Kidney (tissue), 14 donors: ENCODE data around the gene ZSCAN25. TPM values are rescaled to one million over a fixed set of nuclear protein-coding genes. Genes with fewer than 3 reads are reported as not detected.

Experiments
- DNase-seq, 5 donors: peaks; one replicate each; pipeline ENCODE4 v3.0.0-alpha.2; 2013 to 2020
- FAIRE-seq: peaks from 2 replicates; lab custom pipeline; 2012; peaks lifted over from hg19 to GRCh38; lab: Jason Lieb, UNC
- H3K27ac ChIP-seq, 2 donors: one replicate each; pipeline ENCODE4 v1.7.0; 2013; ENCODE audit warnings: low read depth in 2 of 2, low read length in 2 of 2, inconsistent platforms in 1 of 2
- H3K27me3 ChIP-seq: one replicate; pipeline ENCODE4 v1.7.1; 2013; ENCODE audit warnings: low read length, inconsistent platforms; ENCODE audit not compliant: control insufficient read depth, insufficient read depth
- H3K36me3 ChIP-seq, 3 donors: one replicate each; pipeline versions ENCODE4 v1.7.0 to v1.7.1; 2013; ENCODE audit warnings: low read length in 3 of 3, control low read depth in 1 of 3, inconsistent platforms in 1 of 3; ENCODE audit not compliant: insufficient read depth in 3 of 3, control insufficient read depth in 2 of 3
- H3K4me1 ChIP-seq, 3 donors: one replicate each; pipeline versions ENCODE4 v1.7.0 to v1.7.1; 2013; ENCODE audit warnings: low read length in 3 of 3, inconsistent platforms in 1 of 3, low read depth in 1 of 3; ENCODE audit not compliant: control insufficient read depth in 2 of 3, insufficient read depth in 2 of 3
- H3K4me3 ChIP-seq, 3 donors: one replicate each; pipeline versions ENCODE4 v1.7.0 to v1.8.1; 2013; ENCODE audit warnings: low read length in 3 of 3, control low read depth in 1 of 3, inconsistent platforms in 1 of 3
- H3K9ac ChIP-seq, 3 donors: one replicate each; pipeline versions ENCODE4 v1.7.0 to v1.7.1; 2013; ENCODE audit warnings: low read length in 3 of 3, control low read depth in 1 of 3, inconsistent platforms in 1 of 3
- H3K9me3 ChIP-seq, 3 donors: one replicate each; pipeline versions ENCODE4 v1.7.0 to v1.7.1; 2013; ENCODE audit warnings: low read length in 3 of 3, control low read depth in 1 of 3, inconsistent platforms in 1 of 3; ENCODE audit not compliant: control insufficient read depth in 2 of 3, insufficient read depth in 1 of 3
- intact Hi-C: fragments of 100-400 bp; cut with DNase I; formaldehyde crosslinking; loops from one replicate; pipeline ENCODE4 v1.11.1; 2022
- polyA plus RNA-seq: library from polyadenylated mRNA; stranded (reverse); fragments of 350-450 nt; fragmentation: Illumina TruSeq; extraction: RNeasy Lipid Tissue Mini Kit (QIAGEN cat#74804); gene quantifications from one replicate; pipeline ENCODE4 v1.2.3, GENCODE V29; 2014; ENCODE audit warnings: low read depth, low replicate concordance; ENCODE audit not compliant: insufficient read depth
- total RNA-seq: library from RNA; stranded (reverse); fragmentation: NEBNext Ultra II Directional; extraction: Animal tissue kit (Norgen Biotek cat#: 25700); gene quantifications from one replicate; pipeline ENCODE4 v1.2.1, GENCODE V29; 2021
- TF ChIP-seq, protein P1 (sequence below): IDR thresholded peaks from 3 replicates; pipeline ENCODE4 v1.5.1; 2012; ENCODE audit warnings: mild to moderate bottlenecking, moderate library complexity, borderline replicate concordance; ENCODE audit not compliant: insufficient read depth; ENCODE audit errors: extremely low read depth
- donor health status: control.
- donor health status: control.
- donor health status: control.
- donor health status: control.
- donor health status: control.
- donor health status: DM: yes; HTN: yes; CAD: no.
- donor health status: Normal renal cell carcinoma (clear cell type).

ZSCAN25 gene
- total and polyA plus RNA-seq, 2 donors from 2014 or later, result 4.7 to 20.4 TPM

DNA sequence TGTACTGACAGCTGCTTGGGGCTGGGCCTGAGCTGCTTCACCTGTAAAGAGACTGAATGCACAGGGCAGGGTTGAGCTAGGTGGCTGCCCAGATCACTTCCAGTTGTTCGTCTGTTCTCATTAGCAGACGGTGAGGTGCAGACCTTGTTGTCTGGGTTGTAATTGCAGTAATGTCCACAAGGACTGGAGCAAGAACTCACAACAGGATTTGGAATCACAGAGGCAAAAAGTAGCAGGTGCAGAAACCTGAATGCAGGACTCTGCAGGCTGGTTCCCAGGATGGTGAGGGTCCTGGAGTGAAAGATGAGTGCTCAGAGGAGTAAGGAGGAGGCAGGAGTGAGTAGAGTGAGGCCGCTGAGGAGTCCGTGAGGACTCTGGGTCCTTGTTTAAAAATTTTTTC is 9.2 kb downstream of the ZSCAN25 start:
- Histone ChIP-seq H3K27me3 (no peaks in the 10 kb centered on the region), H3K4me1 (no peaks in the 10 kb centered on the region), H3K36me3 (peaks cover 9 to 67% (median 58%) of the 10 kb centered on the region in 3 donors), H3K9me3 (no peaks in the 10 kb centered on the region), H3K27ac (no peak overlapping the region), H3K4me3 (no peak overlapping the region), H3K9ac (no peak overlapping the region)
- no peak for DNase-seq
- intact Hi-C loops, result no loop called here
- FAIRE-seq, result no peak
- TF ChIP-seq, protein P1, sequence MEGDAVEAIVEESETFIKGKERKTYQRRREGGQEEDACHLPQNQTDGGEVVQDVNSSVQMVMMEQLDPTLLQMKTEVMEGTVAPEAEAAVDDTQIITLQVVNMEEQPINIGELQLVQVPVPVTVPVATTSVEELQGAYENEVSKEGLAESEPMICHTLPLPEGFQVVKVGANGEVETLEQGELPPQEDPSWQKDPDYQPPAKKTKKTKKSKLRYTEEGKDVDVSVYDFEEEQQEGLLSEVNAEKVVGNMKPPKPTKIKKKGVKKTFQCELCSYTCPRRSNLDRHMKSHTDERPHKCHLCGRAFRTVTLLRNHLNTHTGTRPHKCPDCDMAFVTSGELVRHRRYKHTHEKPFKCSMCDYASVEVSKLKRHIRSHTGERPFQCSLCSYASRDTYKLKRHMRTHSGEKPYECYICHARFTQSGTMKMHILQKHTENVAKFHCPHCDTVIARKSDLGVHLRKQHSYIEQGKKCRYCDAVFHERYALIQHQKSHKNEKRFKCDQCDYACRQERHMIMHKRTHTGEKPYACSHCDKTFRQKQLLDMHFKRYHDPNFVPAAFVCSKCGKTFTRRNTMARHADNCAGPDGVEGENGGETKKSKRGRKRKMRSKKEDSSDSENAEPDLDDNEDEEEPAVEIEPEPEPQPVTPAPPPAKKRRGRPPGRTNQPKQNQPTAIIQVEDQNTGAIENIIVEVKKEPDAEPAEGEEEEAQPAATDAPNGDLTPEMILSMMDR, result no peak

DNA sequence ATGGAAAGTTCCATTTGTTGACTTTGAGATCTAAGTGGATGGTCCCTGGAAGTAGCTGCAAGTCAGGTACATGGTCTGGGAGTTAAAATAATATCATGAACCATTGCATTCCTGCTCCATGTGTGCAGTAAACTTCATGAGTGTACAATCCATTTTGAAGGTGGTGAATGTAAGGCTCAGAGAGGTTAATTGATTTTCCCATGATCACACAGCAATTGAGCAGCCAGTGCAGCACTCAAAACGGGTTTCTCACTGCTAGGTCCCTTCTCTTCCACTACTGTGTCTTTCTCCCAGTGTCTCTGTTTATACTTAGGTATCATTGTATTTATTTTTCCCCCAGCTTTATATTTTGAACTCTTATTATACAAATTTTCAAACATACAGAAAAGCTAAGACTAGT is 9.9 kb downstream of the ZSCAN25 start:
- DNase-seq (no peak), FAIRE-seq (no peak)
- Histone ChIP-seq H3K4me3 (no peak overlapping the region), H3K9me3 (no peaks in the 10 kb centered on the region), H3K9ac (no peak overlapping the region), H3K27me3 (no peaks in the 10 kb centered on the region), H3K4me1 (no peaks in the 10 kb centered on the region), H3K27ac (no peak overlapping the region), H3K36me3 (peaks cover 9 to 60% (median 51%) of the 10 kb centered on the region in 3 donors)
- intact Hi-C loops, result no loop called here
- TF ChIP-seq, protein P1, result no peak

DNA sequence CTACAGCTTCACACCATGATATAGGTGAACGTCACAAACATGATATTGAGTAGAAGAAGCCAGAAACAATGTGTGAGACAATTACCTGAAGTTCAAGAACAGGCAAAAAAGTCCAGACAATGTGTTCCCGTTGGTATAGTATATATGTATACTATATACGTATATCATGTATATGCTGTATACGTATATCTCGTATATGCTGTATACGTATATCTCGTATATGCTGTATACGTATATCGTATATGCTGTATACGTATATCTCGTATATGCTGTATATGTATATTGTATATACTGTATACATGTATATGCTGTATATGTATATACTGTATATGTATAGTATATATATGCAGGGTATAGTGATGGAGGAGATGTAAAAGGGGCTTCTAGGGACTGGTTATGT is 10.8 kb downstream of the ZSCAN25 start:
- Histone ChIP-seq H3K9me3 (no peaks in the 10 kb centered on the region), H3K4me1 (no peaks in the 10 kb centered on the region), H3K9ac (no peak overlapping the region), H3K36me3 (peaks cover 7 to 57% (median 51%) of the 10 kb centered on the region in 3 donors), H3K4me3 (no peak overlapping the region), H3K27me3 (no peaks in the 10 kb centered on the region), H3K27ac (no peak overlapping the region)
- TF ChIP-seq, protein P1, result no peak
- intact Hi-C loops, result no loop called here
- no peak for FAIRE-seq
- no peak for DNase-seq
